GM18909 (cell line): ENCODE results near the gene C6orf120.
"Not testable (repeated sequence)": the region's sequence is repeated elsewhere in the genome, so short reads cannot be mapped to it uniquely, and the experiment has no call there.

Source experiments
- ATAC-seq: cut with Tn5 transposase; IDR thresholded peaks from one replicate; pipeline ENCODE4 v1.9.1; 2021; ENCODE audit warnings: mild to moderate bottlenecking; ENCODE audit not compliant: unreplicated experiment, poor library complexity

Gene C6orf120

GRCh38 chr6:169677096-169677495, 24.8 kb upstream of the C6orf120 start:
- ATAC-seq = no peak

GRCh38 chr6:169678342-169678741, 23.6 kb upstream of the C6orf120 start:
- no peak for ATAC-seq

- no peak for ATAC-seq
These were observed 17.9 kb upstream of the C6orf120 start for GRCh38 chr6:169684056-169684455.

GRCh38 chr6:169685860-169686259, 16.1 kb upstream of the C6orf120 start:
- ATAC-seq = no peak

GRCh38 chr6:169689287-169689686, 12.6 kb upstream of the C6orf120 start:
- no peak for ATAC-seq

GRCh38 chr6:169691260-169691659, 10.7 kb upstream of the C6orf120 start:
- no peak for ATAC-seq

- ATAC-seq = no peak
These were observed 9.4 kb upstream of the C6orf120 start for GRCh38 chr6:169692516-169692915.

- ATAC-seq = no peak
These were observed 6.8 kb upstream of the C6orf120 start for GRCh38 chr6:169695131-169695530.

- not testable (repeated sequence) for ATAC-seq
These were observed 4.8 kb upstream of the C6orf120 start for GRCh38 chr6:169697115-169697514.

- ATAC-seq = no peak
These were observed 1.6 kb upstream of the C6orf120 start for GRCh38 chr6:169700296-169700695.

- ATAC-seq = peak; percentile 3
These were observed 494 bp upstream of the C6orf120 start for GRCh38 chr6:169701311-169701953.

- ATAC-seq = peak; percentile 19
These were observed 917 bp downstream of the C6orf120 start for GRCh38 chr6:169702840-169703246.

- no peak for ATAC-seq
These were observed 5.8 kb downstream of the C6orf120 start for GRCh38 chr6:169707772-169708171.

- no peak for ATAC-seq
These were observed 7.4 kb downstream of the C6orf120 start for GRCh38 chr6:169709293-169709692.

- ATAC-seq = no peak
These were observed 8.1 kb downstream of the C6orf120 start for GRCh38 chr6:169710009-169710408.

- no peak for ATAC-seq
These were observed 12.3 kb downstream of the C6orf120 start for GRCh38 chr6:169714178-169714577.

- no peak for ATAC-seq
These were observed 12.7 kb downstream of the C6orf120 start for GRCh38 chr6:169714595-169714994.

GRCh38 chr6:169719117-169719516, 17.2 kb downstream of the C6orf120 start:
- no peak for ATAC-seq

- ATAC-seq = no peak
These were observed 18.4 kb downstream of the C6orf120 start for GRCh38 chr6:169720207-169720855.

- ATAC-seq = peak; percentile 28
These were observed 20.7 kb downstream of the C6orf120 start for GRCh38 chr6:169722362-169723199.

GRCh38 chr6:169723200-169723909, 21.4 kb downstream of the C6orf120 start:
- peak; percentile 47 for ATAC-seq
